Testis (tissue), 3 donors: ENCODE measurements around the gene BLOC1S3. TPM values are rescaled to one million over a fixed set of nuclear protein-coding genes. Genes with fewer than 3 reads are reported as not detected.

ENCODE experiments used
- DNase-seq: peaks from one replicate; pipeline ENCODE4 v3.0.0-alpha.2; 2019
- H3K27ac ChIP-seq, 2 donors: fragments of 200-600 bp; sonication (generic); one replicate each; pipeline ENCODE4 v1.5.1; 2019
- H3K27me3 ChIP-seq: fragments of 200-600 bp; sonication (generic); one replicate; pipeline ENCODE4 v1.5.1; 2019
- H3K36me3 ChIP-seq: fragments of 200-600 bp; sonication (generic); one replicate; pipeline ENCODE4 v1.5.1; 2017; ENCODE audit warnings: low read depth; ENCODE audit errors: missing control alignments
- H3K4me1 ChIP-seq: fragments of 200-600 bp; sonication (generic); one replicate; pipeline ENCODE4 v1.5.1; 2019
- H3K4me3 ChIP-seq, 2 donors: fragments of 200-600 bp; sonication (generic); one replicate each; pipeline ENCODE4 v1.5.1; 2017 to 2019
- H3K9me3 ChIP-seq: fragments of 200-600 bp; sonication (generic); one replicate; pipeline ENCODE4 v1.5.1; 2017
- POLR2A ChIP-seq: fragments of 450-650 bp; IDR thresholded peaks from one replicate; pipeline ENCODE4 v1.6.1; 2017; ENCODE audit warnings: antibody characterized with exemption, mild to moderate bottlenecking, moderate library complexity
- WGBS, 2 donors: methylation state at CpG; one replicate each; pipeline ENCODE4 v1.1.5; 2018; 5-methylcytosine and 5-hydroxymethylcytosine counted together
- intact Hi-C: fragments of 100-400 bp; cut with DNase I; formaldehyde crosslinking; loops from one replicate; pipeline ENCODE4 v1.15.1; 2023; ENCODE audit warnings: low total_unique reads
- polyA plus RNA-seq: library from polyadenylated mRNA; stranded (reverse); fragments of 350-450 nt; fragmentation: Illumina TruSeq; extraction: RNeasy Lipid Tissue Mini Kit (QIAGEN cat#74804); gene quantifications from one replicate; pipeline ENCODE4 v1.2.3, GENCODE V29; 2014; ENCODE audit warnings: low read depth, low replicate concordance; ENCODE audit not compliant: insufficient read depth
- total RNA-seq, 2 donors: library from RNA; depleted of rRNA; stranded (reverse); fragments of >200 nt; gene quantifications; one replicate each; pipeline ENCODE4 v1.2.3, GENCODE V29; 2016
- TF ChIP-seq, protein P1 (sequence below), 3 experiments: fragments of 450-650 bp in 2 of 3; fragments of 200-600 bp in 1 of 3; sonication (generic) in 1 of 3; IDR thresholded peaks; one replicate each; pipeline ENCODE4 v1.5.1; 2016 to 2019; ENCODE audit warnings: antibody characterized with exemption in 3 of 3, mild to moderate bottlenecking in 2 of 3, moderate library complexity in 1 of 3

Gene BLOC1S3
- total and polyA plus RNA-seq, 3 donors from 2014 or later, result 14.1 to 43.7 (median 38.2) TPM

DNA sequence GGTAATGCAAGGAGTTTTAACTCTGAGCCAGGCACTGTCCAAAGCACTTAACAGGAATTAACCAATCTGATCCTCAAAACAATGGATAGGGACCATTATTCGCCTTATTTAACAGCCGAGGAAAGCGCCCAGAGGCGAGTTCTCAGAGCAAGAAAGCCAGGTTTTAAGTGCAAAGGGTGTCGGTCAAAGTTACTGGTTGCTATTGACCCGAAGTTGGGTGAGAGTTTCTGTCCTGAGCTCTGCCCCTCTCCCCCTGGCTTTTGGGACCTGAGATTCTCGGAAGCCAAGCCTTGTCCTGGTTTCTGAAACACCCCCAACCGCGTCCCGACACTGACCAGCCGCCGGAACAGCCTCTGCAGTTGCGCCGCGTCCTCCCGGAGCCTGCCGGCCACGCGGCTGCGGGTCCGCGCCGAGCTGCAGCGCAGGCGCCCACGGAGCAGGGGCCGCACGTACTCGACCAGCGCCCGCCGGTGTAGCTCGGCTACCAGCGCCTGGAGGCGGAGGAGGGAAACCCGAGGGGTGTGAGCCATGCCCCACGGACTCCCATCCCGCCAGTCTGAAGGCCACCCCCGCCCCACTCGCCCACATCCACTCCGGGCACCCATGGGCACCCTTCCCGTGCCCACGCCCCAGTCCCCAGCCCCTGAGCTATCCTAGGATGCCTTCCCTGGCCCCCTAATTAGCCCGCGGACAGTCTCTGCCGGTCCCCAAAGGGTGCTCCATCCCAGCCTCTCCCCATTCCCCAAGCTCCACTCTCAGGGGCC lies 38.8 kb downstream of the BLOC1S3 start:
- peak overlapping the region in 1 of 2 donors; percentile 37 for H3K27ac ChIP-seq
- intact Hi-C loops, result no loop called here
- H3K27me3 ChIP-seq, result no peaks in the 10 kb centered on the region
- 42 to 58% methylated on average over 23 to 42 of the region's 46 CpGs for WGBS, 2 donors
- H3K4me1 ChIP-seq, result peaks cover 12% of the 10 kb centered on the region
- H3K9me3 ChIP-seq, result no peaks in the 10 kb centered on the region
- no peak for TF ChIP-seq POLR2A
- TF ChIP-seq, protein P1, sequence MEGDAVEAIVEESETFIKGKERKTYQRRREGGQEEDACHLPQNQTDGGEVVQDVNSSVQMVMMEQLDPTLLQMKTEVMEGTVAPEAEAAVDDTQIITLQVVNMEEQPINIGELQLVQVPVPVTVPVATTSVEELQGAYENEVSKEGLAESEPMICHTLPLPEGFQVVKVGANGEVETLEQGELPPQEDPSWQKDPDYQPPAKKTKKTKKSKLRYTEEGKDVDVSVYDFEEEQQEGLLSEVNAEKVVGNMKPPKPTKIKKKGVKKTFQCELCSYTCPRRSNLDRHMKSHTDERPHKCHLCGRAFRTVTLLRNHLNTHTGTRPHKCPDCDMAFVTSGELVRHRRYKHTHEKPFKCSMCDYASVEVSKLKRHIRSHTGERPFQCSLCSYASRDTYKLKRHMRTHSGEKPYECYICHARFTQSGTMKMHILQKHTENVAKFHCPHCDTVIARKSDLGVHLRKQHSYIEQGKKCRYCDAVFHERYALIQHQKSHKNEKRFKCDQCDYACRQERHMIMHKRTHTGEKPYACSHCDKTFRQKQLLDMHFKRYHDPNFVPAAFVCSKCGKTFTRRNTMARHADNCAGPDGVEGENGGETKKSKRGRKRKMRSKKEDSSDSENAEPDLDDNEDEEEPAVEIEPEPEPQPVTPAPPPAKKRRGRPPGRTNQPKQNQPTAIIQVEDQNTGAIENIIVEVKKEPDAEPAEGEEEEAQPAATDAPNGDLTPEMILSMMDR (IDR thresholded peaks at IDR 0.05), result no peak
- DNase-seq, result no peak
- no peaks in the 10 kb centered on the region for H3K36me3 ChIP-seq
- peak overlapping the region in 1 of 2 donors; percentile 39 for H3K4me3 ChIP-seq

DNA sequence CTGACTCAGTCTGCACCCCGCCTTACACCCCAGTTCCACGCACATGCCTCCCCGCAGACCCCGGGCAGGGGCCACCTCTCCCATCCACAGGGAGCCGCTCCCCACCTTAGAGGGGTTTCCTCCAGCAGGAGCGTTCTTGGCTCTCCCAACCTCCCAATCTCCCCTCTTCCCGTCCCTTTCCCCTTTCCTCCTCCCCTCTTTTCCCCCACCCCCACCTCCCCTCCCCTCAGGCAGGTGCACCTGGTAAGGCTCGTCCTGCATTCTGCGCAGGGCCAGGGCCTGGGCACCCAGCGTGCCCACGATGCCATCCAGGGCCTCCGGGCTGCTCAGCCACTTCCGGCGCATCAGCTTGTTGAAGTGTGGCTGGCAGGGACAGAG lies 39.4 kb downstream of the BLOC1S3 start:
- DNase-seq, result no peak
- H3K4me1 ChIP-seq, result peaks cover 12% of the 10 kb centered on the region
- H3K4me3 ChIP-seq, result peak overlapping the region in 1 of 2 donors; percentile 39
- WGBS, 2 donors, result 66 to 72% methylated on average over 14 of the region's 14 CpGs
- no peaks in the 10 kb centered on the region for H3K36me3 ChIP-seq
- intact Hi-C loops, result no loop called here
- TF ChIP-seq, protein P1 (IDR thresholded peaks at IDR 0.05), result no peak
- TF ChIP-seq POLR2A, result no peak
- H3K27ac ChIP-seq, result no peak overlapping the region
- no peaks in the 10 kb centered on the region for H3K27me3 ChIP-seq
- no peaks in the 10 kb centered on the region for H3K9me3 ChIP-seq

DNA sequence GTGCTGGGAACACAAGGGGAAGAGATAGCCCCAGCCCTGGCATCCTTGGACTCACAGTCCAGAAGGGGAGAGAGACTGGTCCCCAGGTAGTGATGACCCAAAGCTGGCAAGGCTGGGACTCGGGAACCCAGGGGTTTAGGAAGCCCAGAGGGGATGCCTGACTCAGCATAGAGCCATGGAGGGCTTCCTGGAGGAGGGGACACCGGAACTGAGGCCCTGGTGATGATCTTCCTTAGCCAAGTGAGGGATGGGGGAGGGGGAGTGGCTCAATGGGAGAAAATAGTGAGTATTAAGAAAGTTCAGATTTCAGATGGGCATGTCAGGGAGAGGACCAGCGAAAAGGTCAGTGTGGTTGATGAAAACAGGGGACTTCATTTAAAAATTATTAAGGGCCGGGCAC lies 39.8 kb downstream of the BLOC1S3 start:
- Histone ChIP-seq H3K27me3 (no peaks in the 10 kb centered on the region), H3K4me1 (peaks cover 12% of the 10 kb centered on the region), H3K9me3 (no peaks in the 10 kb centered on the region), H3K36me3 (no peaks in the 10 kb centered on the region), H3K4me3 (no peak overlapping the region), H3K27ac (no peak overlapping the region)
- WGBS, 2 donors, result 76 to 87% methylated on average over 4 of the region's 4 CpGs
- TF ChIP-seq, protein P1 (IDR thresholded peaks at IDR 0.05), result no peak
- TF ChIP-seq POLR2A, result no peak
- no peak for DNase-seq
- intact Hi-C loops, result no loop called here

DNA sequence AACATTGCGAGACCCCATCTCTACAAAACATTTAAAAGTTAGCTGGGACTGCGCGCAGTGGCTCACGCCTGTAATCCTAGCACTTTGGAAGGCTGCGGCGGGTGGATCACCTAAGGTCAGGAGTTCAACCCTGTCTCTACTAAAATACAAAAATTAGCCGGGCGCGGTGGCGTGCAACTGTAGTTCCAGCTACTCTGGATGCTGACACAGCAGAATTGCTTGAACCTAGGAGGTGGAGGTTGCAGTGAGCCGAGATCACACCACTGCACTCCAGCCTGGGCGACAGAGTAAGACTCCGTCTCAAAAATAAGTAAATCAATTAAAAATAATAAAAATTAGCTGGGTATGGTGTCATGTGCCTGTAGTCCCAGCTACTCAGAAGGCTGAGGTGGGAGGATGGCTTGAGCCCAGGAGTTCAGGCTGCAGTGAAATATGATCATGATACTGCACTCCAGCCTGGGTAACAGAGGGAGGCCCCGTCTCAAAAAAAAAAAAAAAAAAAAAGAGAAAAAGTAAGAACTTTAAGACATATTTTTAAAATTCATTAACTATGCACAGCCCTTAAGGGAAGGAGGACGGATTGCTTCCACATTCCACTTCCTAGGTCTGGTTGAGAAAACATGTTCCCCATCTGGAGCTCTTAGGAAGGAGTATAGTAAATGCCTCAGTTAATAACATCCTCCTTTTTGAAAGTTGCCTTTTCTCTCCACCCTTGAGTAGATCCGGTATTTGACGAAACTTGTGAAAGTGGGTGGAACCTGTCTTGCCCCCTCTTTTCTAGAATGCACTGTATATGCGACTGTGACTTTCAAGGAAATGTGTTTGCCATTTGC lies 40.5 kb downstream of the BLOC1S3 start:
- no peaks in the 10 kb centered on the region for H3K27me3 ChIP-seq
- no peak overlapping the region for H3K27ac ChIP-seq
- peaks cover 12% of the 10 kb centered on the region for H3K4me1 ChIP-seq
- WGBS, 2 donors, result 69 to 75% methylated on average over 18 of the region's 18 CpGs
- no peaks in the 10 kb centered on the region for H3K9me3 ChIP-seq
- H3K4me3 ChIP-seq, result no peak overlapping the region
- no peak for TF ChIP-seq POLR2A
- TF ChIP-seq, protein P1 (IDR thresholded peaks at IDR 0.05), result no peak
- intact Hi-C loops, result no loop called here
- no peak for DNase-seq
- H3K36me3 ChIP-seq, result no peaks in the 10 kb centered on the region
